DOHH2 (cell line): ENCODE results near the gene GDPD2.

Experiments
- H3F3A ChIP-seq: fragments of 200-600 bp; sonication (generic), shearing (Covaris generic); 2 replicates; pipeline ENCODE4 v1.6.0; 2016; ENCODE audit warnings: antibody characterized with exemption, mild to moderate bottlenecking; ENCODE audit not compliant: control insufficient read depth, insufficient read depth
- H3K27ac ChIP-seq: fragments of 200-600 bp; sonication (generic); 2 replicates; pipeline ENCODE4 v1.5.1; 2014; ENCODE audit warnings: low read depth, mild to moderate bottlenecking, low read length, moderate library complexity
- H3K27me3 ChIP-seq: fragments of 200-600 bp; sonication (generic); 2 replicates; pipeline ENCODE4 v1.6.1; 2014; ENCODE audit warnings: mild to moderate bottlenecking, low read length, mixed read lengths; ENCODE audit not compliant: control insufficient read depth
- H3K36me3 ChIP-seq: fragments of 200-600 bp; sonication (generic); 2 replicates; pipeline ENCODE4 v1.6.1; 2014; ENCODE audit warnings: mild to moderate bottlenecking, low read length, moderate library complexity, mixed read lengths; ENCODE audit not compliant: control insufficient read depth
- H3K4me1 ChIP-seq: fragments of 200-600 bp; sonication (generic); 2 replicates; pipeline ENCODE4 v1.6.1; 2014; ENCODE audit warnings: mild to moderate bottlenecking, low read length, mixed read lengths; ENCODE audit not compliant: control insufficient read depth
- H3K4me2 ChIP-seq: fragments of 200-600 bp; sonication (generic); 2 replicates; pipeline ENCODE4 v1.6.0; 2014; ENCODE audit warnings: mild to moderate bottlenecking, low read length, moderate library complexity
- H3K4me3 ChIP-seq: fragments of 200-600 bp; sonication (generic); 2 replicates; pipeline ENCODE4 v1.5.1; 2014; ENCODE audit warnings: mild to moderate bottlenecking, low read length, mixed read lengths
- H3K79me2 ChIP-seq: fragments of 200-600 bp; sonication (generic); 2 replicates; pipeline ENCODE4 v1.6.1; 2014; ENCODE audit warnings: mild to moderate bottlenecking, low read length, mixed read lengths; ENCODE audit not compliant: control insufficient read depth
- H3K9me2 ChIP-seq: fragments of 200-600 bp; sonication (generic); replicated peaks from 2 replicates; pipeline ENCODE4 v1.6.1; 2014; ENCODE audit warnings: mild to moderate bottlenecking, low read length, mixed read lengths; ENCODE audit not compliant: control insufficient read depth
- H3K9me3 ChIP-seq: fragments of 200-600 bp; sonication (generic); 2 replicates; pipeline ENCODE4 v1.6.1; 2014; ENCODE audit warnings: antibody characterized with exemption, low read length, mixed read lengths; ENCODE audit not compliant: control insufficient read depth, insufficient read depth
- H4K20me1 ChIP-seq: fragments of 200-600 bp; sonication (generic); 2 replicates; pipeline ENCODE4 v1.6.0; 2014; ENCODE audit warnings: low read depth, mild to moderate bottlenecking, antibody characterized with exemption, low read length, moderate library complexity; ENCODE audit not compliant: control insufficient read depth, insufficient read depth
- CTCF ChIP-seq: fragments of 200-600 bp; sonication (generic); IDR thresholded peaks from one replicate; pipeline ENCODE4 v1.5.1; 2014; ENCODE audit warnings: antibody characterized with exemption, mild to moderate bottlenecking, low read depth, low read length; ENCODE audit not compliant: poor library complexity, severe bottlenecking
- EZH2phosphoT487 ChIP-seq: fragments of 200-600 bp; sonication (generic); IDR thresholded peaks from 2 replicates; pipeline ENCODE4 v1.6.1; 2017; ENCODE audit warnings: borderline replicate concordance, mild to moderate bottlenecking, antibody characterized with exemption, low read length, moderate library complexity, mixed read lengths

Gene GDPD2

GRCh38 chrX:70444326-70444945 is 21.3 kb downstream of the GDPD2 start, which contains the start of gene DLG3:
DLG3 (plus strand) TSS chrX:70444835; CDS start chrX:70445202, 367 bp downstream.
- Histone ChIP-seq H3K4me3 (no peak within 1 kb of the TSS), H3K27ac (no peak within 1 kb of the TSS), H3K27me3 (peaks cover 14% of the 10 kb centered on the region), H3K9me2 (no peaks in the 10 kb centered on the region), H3K36me3 (no peaks in the 10 kb centered on the region), H3K4me1 (no peaks in the 10 kb centered on the region), H4K20me1 (no peaks in the 10 kb centered on the region), H3K79me2 (no peaks in the 10 kb centered on the region), H3K4me2 (no peak within 1 kb of the TSS), H3F3A (no peaks in the 10 kb centered on the region), H3K9me3 (no peaks in the 10 kb centered on the region)
- TF ChIP-seq CTCF (no peak), EZH2phosphoT487 (no peak)

GRCh38 chrX:70444946-70445656 is 22.0 kb downstream of the GDPD2 start:
- H3K4me1 ChIP-seq = no peaks in the 10 kb centered on the region
- no peaks in the 10 kb centered on the region for H3K9me2 ChIP-seq
- H3K27ac ChIP-seq = no peak overlapping the region
- peaks cover 14% of the 10 kb centered on the region for H3K27me3 ChIP-seq
- H3K79me2 ChIP-seq = no peaks in the 10 kb centered on the region
- no peaks in the 10 kb centered on the region for H3K9me3 ChIP-seq
- no peaks in the 10 kb centered on the region for H4K20me1 ChIP-seq
- H3K4me2 ChIP-seq = no peak overlapping the region
- H3F3A ChIP-seq = no peaks in the 10 kb centered on the region
- no peaks in the 10 kb centered on the region for H3K36me3 ChIP-seq
- no peak overlapping the region for H3K4me3 ChIP-seq
- TF ChIP-seq CTCF = no peak
- TF ChIP-seq EZH2phosphoT487 = no peak

- no peak overlapping the region for H3K4me3 ChIP-seq
- H4K20me1 ChIP-seq = no peaks in the 10 kb centered on the region
- H3K79me2 ChIP-seq = no peaks in the 10 kb centered on the region
- no peak for TF ChIP-seq EZH2phosphoT487
- TF ChIP-seq CTCF = no peak
- no peak overlapping the region for H3K4me2 ChIP-seq
- no peak overlapping the region for H3K27ac ChIP-seq
- no peaks in the 10 kb centered on the region for H3K4me1 ChIP-seq
- H3F3A ChIP-seq = no peaks in the 10 kb centered on the region
- no peaks in the 10 kb centered on the region for H3K9me3 ChIP-seq
- no peaks in the 10 kb centered on the region for H3K9me2 ChIP-seq
- H3K27me3 ChIP-seq = peaks cover 14% of the 10 kb centered on the region
- no peaks in the 10 kb centered on the region for H3K36me3 ChIP-seq
Observed at GRCh38 chrX:70445951-70446350, 22.8 kb downstream of the GDPD2 start.
